ENCODE data around the gene NSG1. TPM values are rescaled to one million over a fixed set of nuclear protein-coding genes. Genes with fewer than 3 reads are reported as not detected.

The NSG1 gene
- total and polyA plus RNA-seq, 4 experiments from 2014 or later = 48.8 to 82.6 (median 75.0) TPM

- H3K9me3 ChIP-seq (ENCODE audit: control insufficient read depth in 1 of 2, low read length in 2 of 2) = no peaks in the 10 kb centered on the region
- H3K27ac ChIP-seq (ENCODE audit: low read depth, low read length) = no peak overlapping the region
- Mint-ChIP-seq H3K4me1 (no peaks in the 10 kb centered on the region), H3K4me3 (no peak overlapping the region), H3K27me3 (peaks cover 9 to 12% of the 10 kb centered on the region in 2 donors), H3K36me3 (no peaks in the 10 kb centered on the region), H3K27ac (no peak overlapping the region), H3K9me3 (no peaks in the 10 kb centered on the region)
- H3K27me3 ChIP-seq (ENCODE audit: insufficient read depth, low read length) = no peaks in the 10 kb centered on the region
- no peak for DNase-seq
- no peaks in the 10 kb centered on the region for H3K4me1 ChIP-seq (ENCODE audit: insufficient read depth, low read length)
- CTCF ChIA-PET (ENCODE audit: partially characterized antibody) = interaction anchor here (1.4 kb wide), 1 partner anchor 21 kb away, joined by 3 read pairs; no protein-coding TSS in a partner anchor
- intact Hi-C loops (cut with micrococcal nuclease) = no loop called here
- H3K4me3 ChIP-seq (ENCODE audit: low read length in 2 of 2) = no peak overlapping the region
- no peaks in the 10 kb centered on the region for H3K36me3 ChIP-seq (ENCODE audit: insufficient read depth, low read length)
- POLR2A ChIA-PET (ENCODE audit: partially characterized antibody) = no interaction called here
Observed at GRCh38 chr4:4358093-4358854, 28.6 kb upstream of the NSG1 start.

- no peaks in the 10 kb centered on the region for H3K27me3 ChIP-seq (ENCODE audit: insufficient read depth, low read length)
- Mint-ChIP-seq H3K27ac (peak overlapping the region in 1 of 7 donors; percentile 29), H3K27me3 (peaks cover 9% of the 10 kb centered on the region in 2 donors), H3K36me3 (no peaks in the 10 kb centered on the region), H3K4me3 (no peak overlapping the region), H3K9me3 (peaks cover 0 to 12% (median 3%) of the 10 kb centered on the region in 8 donors), H3K4me1 (no peaks in the 10 kb centered on the region)
- intact Hi-C loops (cut with micrococcal nuclease) = no loop called here
- POLR2A ChIA-PET (ENCODE audit: partially characterized antibody) = no interaction called here
- CTCF ChIA-PET (ENCODE audit: partially characterized antibody) = no interaction called here
- no peaks in the 10 kb centered on the region for H3K4me1 ChIP-seq (ENCODE audit: insufficient read depth, low read length)
- no peaks in the 10 kb centered on the region for H3K36me3 ChIP-seq (ENCODE audit: insufficient read depth, low read length)
- DNase-seq = no peak
- no peak overlapping the region for H3K27ac ChIP-seq (ENCODE audit: low read depth, low read length)
- no peaks in the 10 kb centered on the region for H3K9me3 ChIP-seq (ENCODE audit: control insufficient read depth in 1 of 2, low read length in 2 of 2)
- H3K4me3 ChIP-seq (ENCODE audit: low read length in 2 of 2) = no peak overlapping the region
Observed at GRCh38 chr4:4361883-4362282, 25.0 kb upstream of the NSG1 start.

- intact Hi-C loops (cut with micrococcal nuclease) = no loop called here
- H3K27ac ChIP-seq (ENCODE audit: low read depth, low read length) = no peak overlapping the region
- no peaks in the 10 kb centered on the region for H3K36me3 ChIP-seq (ENCODE audit: insufficient read depth, low read length)
- Mint-ChIP-seq H3K9me3 (peaks cover 0 to 12% (median 3%) of the 10 kb centered on the region in 8 donors), H3K27ac (no peak overlapping the region), H3K36me3 (no peaks in the 10 kb centered on the region), H3K4me1 (no peaks in the 10 kb centered on the region), H3K27me3 (peaks cover 8 to 9% of the 10 kb centered on the region in 2 donors), H3K4me3 (no peak overlapping the region)
- no peaks in the 10 kb centered on the region for H3K4me1 ChIP-seq (ENCODE audit: insufficient read depth, low read length)
- ChIA-PET POLR2A (ENCODE audit: partially characterized antibody) (no interaction called here), CTCF (ENCODE audit: partially characterized antibody) (no interaction called here)
- no peaks in the 10 kb centered on the region for H3K27me3 ChIP-seq (ENCODE audit: insufficient read depth, low read length)
- DNase-seq = no peak
- H3K4me3 ChIP-seq (ENCODE audit: low read length in 2 of 2) = no peak overlapping the region
- no peaks in the 10 kb centered on the region for H3K9me3 ChIP-seq (ENCODE audit: control insufficient read depth in 1 of 2, low read length in 2 of 2)
Observed at GRCh38 chr4:4362991-4363697, 23.8 kb upstream of the NSG1 start.

GRCh38 chr4:4364061-4364460 lies 22.8 kb upstream of the NSG1 start:
- Histone ChIP-seq H3K4me3 (ENCODE audit: low read length in 2 of 2) (no peak overlapping the region), H3K4me1 (ENCODE audit: insufficient read depth, low read length) (no peaks in the 10 kb centered on the region), H3K27ac (ENCODE audit: low read depth, low read length) (no peak overlapping the region), H3K36me3 (ENCODE audit: insufficient read depth, low read length) (no peaks in the 10 kb centered on the region), H3K27me3 (ENCODE audit: insufficient read depth, low read length) (no peaks in the 10 kb centered on the region), H3K9me3 (ENCODE audit: control insufficient read depth in 1 of 2, low read length in 2 of 2) (no peaks in the 10 kb centered on the region)
- Mint-ChIP-seq H3K4me1 (no peaks in the 10 kb centered on the region), H3K36me3 (no peaks in the 10 kb centered on the region), H3K27me3 (peaks cover 5 to 6% of the 10 kb centered on the region in 2 donors), H3K27ac (no peak overlapping the region), H3K4me3 (no peak overlapping the region), H3K9me3 (peaks cover 0 to 12% (median 3%) of the 10 kb centered on the region in 8 donors)
- DNase-seq = no peak
- intact Hi-C loops (cut with micrococcal nuclease) = no loop called here
- ChIA-PET POLR2A (ENCODE audit: partially characterized antibody) (no interaction called here), CTCF (ENCODE audit: partially characterized antibody) (no interaction called here)

- Mint-ChIP-seq H3K27me3 (peaks cover 5 to 6% of the 10 kb centered on the region in 2 donors), H3K4me3 (no peak overlapping the region)
- POLR2A ChIA-PET (ENCODE audit: partially characterized antibody) = no interaction called here
Observed at GRCh38 chr4:4364486-4365208, 22.3 kb upstream of the NSG1 start.

GRCh38 chr4:4368809-4369580 lies 17.9 kb upstream of the NSG1 start:
- ChIA-PET CTCF (ENCODE audit: partially characterized antibody) (no interaction called here), POLR2A (ENCODE audit: partially characterized antibody) (no interaction called here)
- Mint-ChIP-seq H3K27ac (peak overlapping the region in 1 of 7 donors; percentile 42), H3K4me3 (no peak overlapping the region), H3K4me1 (peaks cover 0 to 1% (median 0%) of the 10 kb centered on the region in 4 donors), H3K27me3 (no peaks in the 10 kb centered on the region), H3K9me3 (peaks cover 0 to 12% (median 4%) of the 10 kb centered on the region in 8 donors), H3K36me3 (no peaks in the 10 kb centered on the region)
- H3K36me3 ChIP-seq (ENCODE audit: insufficient read depth, low read length) = no peaks in the 10 kb centered on the region
- no peaks in the 10 kb centered on the region for H3K4me1 ChIP-seq (ENCODE audit: insufficient read depth, low read length)
- H3K9me3 ChIP-seq (ENCODE audit: control insufficient read depth in 1 of 2, low read length in 2 of 2) = no peaks in the 10 kb centered on the region
- H3K27ac ChIP-seq (ENCODE audit: low read depth, low read length) = no peak overlapping the region
- H3K27me3 ChIP-seq (ENCODE audit: insufficient read depth, low read length) = no peaks in the 10 kb centered on the region
- H3K4me3 ChIP-seq (ENCODE audit: low read length in 2 of 2) = no peak overlapping the region
- no peak for DNase-seq
- intact Hi-C loops (cut with micrococcal nuclease) = no loop called here

More at GRCh38 chr4:4364486-4365208, 22.3 kb upstream of the NSG1 start:
- H3K36me3 Mint-ChIP-seq = no peaks in the 10 kb centered on the region
- intact Hi-C loops (cut with micrococcal nuclease) = no loop called here
- DNase-seq = no peak
- H3K27ac Mint-ChIP-seq = no peak overlapping the region
- no peak overlapping the region for H3K27ac ChIP-seq (ENCODE audit: low read depth, low read length)
- no peaks in the 10 kb centered on the region for H3K36me3 ChIP-seq (ENCODE audit: insufficient read depth, low read length)
- H3K4me3 ChIP-seq (ENCODE audit: low read length in 2 of 2) = no peak overlapping the region
- no peaks in the 10 kb centered on the region for H3K9me3 ChIP-seq (ENCODE audit: control insufficient read depth in 1 of 2, low read length in 2 of 2)
- peaks cover 0 to 12% (median 3%) of the 10 kb centered on the region in 8 donors for H3K9me3 Mint-ChIP-seq
- CTCF ChIA-PET (ENCODE audit: partially characterized antibody) = no interaction called here
- H3K4me1 Mint-ChIP-seq = no peaks in the 10 kb centered on the region
- H3K27me3 ChIP-seq (ENCODE audit: insufficient read depth, low read length) = no peaks in the 10 kb centered on the region
- H3K4me1 ChIP-seq (ENCODE audit: insufficient read depth, low read length) = no peaks in the 10 kb centered on the region
